ENCODE results near the gene FBXW4.

FBXW4 gene

DNA sequence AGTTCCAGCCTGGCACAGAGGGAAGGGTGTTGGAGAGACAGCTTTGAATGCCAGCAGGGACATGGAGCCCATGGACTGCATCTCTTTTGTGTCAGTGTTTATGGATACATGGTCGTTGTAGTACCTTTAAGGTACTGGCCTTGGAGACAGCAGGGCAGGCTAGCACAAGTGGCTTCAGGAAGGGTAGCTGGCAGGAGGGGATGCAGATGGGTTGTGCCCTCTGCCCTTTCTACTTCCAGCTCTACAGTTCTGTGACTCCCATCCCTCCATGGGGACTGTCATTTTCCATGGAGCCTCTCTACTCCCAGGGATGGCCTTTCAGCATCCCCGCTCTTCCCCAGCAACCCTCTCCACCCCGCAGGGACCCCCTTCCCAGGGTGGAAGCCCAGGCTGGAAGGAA, 132.0 kb downstream of the FBXW4 start:
- Histone ChIP-seq H3K9me3 (ENCODE audit: control insufficient read depth, low read length) (no peaks in the 10 kb centered on the region), H3K4me1 (ENCODE audit: control insufficient read depth, insufficient read depth, low read length, poor library complexity, severe bottlenecking) (peaks cover 9% of the 10 kb centered on the region), H3K36me3 (ENCODE audit: control insufficient read depth, insufficient read depth, low read length) (no peaks in the 10 kb centered on the region), H3K4me3 (ENCODE audit: insufficient read depth, low read depth, low read length, poor library complexity, severe bottlenecking) (no peak overlapping the region), H3K27ac (ENCODE audit: insufficient read depth, low read length, poor library complexity, severe bottlenecking) (no peak overlapping the region), H3K27me3 (replicated peaks; ENCODE audit: control insufficient read depth, insufficient read depth, low read length, poor library complexity, severe bottlenecking) (peaks cover 23% of the 10 kb centered on the region)
- no peak for DNase-seq

DNA sequence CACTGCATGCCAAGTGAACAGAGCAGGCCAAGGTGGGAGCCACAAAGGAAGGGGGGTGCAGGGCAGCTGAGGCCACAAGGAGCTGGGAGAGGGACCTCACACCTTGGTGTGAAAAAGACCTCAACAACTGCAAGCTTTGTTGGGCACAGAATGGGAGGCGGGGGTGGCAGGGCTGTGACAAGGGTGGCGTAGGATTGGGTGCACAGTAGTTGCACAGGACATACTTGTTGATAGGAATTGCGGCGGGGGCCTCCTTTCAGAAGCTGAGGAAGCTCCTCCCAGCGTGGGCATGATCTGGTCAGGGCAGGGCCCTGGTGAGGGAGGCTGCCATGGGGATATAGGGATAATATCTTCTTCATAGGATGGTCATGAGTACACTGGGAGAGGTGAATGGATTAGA, 132.7 kb downstream of the FBXW4 start:
- H3K27me3 ChIP-seq (replicated peaks; ENCODE audit: control insufficient read depth, insufficient read depth, low read length, poor library complexity, severe bottlenecking), result peaks cover 15% of the 10 kb centered on the region
- no peak overlapping the region for H3K27ac ChIP-seq (ENCODE audit: insufficient read depth, low read length, poor library complexity, severe bottlenecking)
- DNase-seq, result no peak
- no peak overlapping the region for H3K4me3 ChIP-seq (ENCODE audit: insufficient read depth, low read depth, low read length, poor library complexity, severe bottlenecking)
- H3K4me1 ChIP-seq (ENCODE audit: control insufficient read depth, insufficient read depth, low read length, poor library complexity, severe bottlenecking), result peaks cover 15% of the 10 kb centered on the region
- no peaks in the 10 kb centered on the region for H3K9me3 ChIP-seq (ENCODE audit: control insufficient read depth, low read length)
- no peaks in the 10 kb centered on the region for H3K36me3 ChIP-seq (ENCODE audit: control insufficient read depth, insufficient read depth, low read length)

DNA sequence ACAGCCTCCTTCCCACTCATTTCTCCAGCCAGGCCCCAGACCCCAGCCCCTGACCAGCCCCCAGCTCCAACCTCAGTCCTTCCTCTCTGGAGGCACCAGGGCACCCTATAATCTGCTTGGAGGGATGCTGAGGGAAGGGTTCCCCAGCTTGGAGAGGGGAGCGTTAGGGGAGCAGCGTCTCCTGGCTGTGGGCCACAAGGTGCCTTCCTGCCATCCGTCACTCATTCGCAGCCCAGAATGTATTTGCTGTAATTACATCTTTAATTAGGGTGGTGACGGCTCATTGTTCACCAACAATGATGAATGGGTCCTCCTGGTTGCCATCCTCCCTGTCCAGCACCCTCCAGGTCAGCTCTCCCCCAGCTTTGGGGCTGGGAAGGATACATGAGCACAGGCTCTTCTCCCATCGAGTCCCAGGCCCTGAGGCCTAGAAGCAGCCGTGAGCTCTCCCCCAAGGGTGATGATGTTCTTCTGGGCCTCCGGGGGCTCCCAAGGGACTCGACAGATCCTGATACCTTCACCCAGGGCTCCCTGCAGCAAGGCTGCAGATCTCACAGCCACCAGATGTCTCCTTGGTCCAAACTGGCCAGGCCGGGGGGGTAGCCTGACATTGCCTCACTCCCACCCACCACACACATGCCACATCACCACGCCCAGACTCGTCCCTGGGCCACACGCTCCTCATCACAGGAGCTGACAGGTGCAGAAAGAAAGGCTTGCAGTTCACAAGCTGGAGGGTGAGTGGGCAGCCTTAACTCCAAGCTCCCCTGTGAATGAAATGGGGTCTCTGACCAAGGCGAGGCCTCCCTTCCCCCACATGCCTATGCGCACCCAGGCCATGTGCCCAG, 133.7 kb downstream of the FBXW4 start:
- H3K27me3 ChIP-seq (replicated peaks; ENCODE audit: control insufficient read depth, insufficient read depth, low read length, poor library complexity, severe bottlenecking), result peaks cover 8% of the 10 kb centered on the region
- no peaks in the 10 kb centered on the region for H3K36me3 ChIP-seq (ENCODE audit: control insufficient read depth, insufficient read depth, low read length)
- H3K4me1 ChIP-seq (ENCODE audit: control insufficient read depth, insufficient read depth, low read length, poor library complexity, severe bottlenecking), result peaks cover 10% of the 10 kb centered on the region
- H3K4me3 ChIP-seq (ENCODE audit: insufficient read depth, low read depth, low read length, poor library complexity, severe bottlenecking), result no peak overlapping the region
- H3K27ac ChIP-seq (ENCODE audit: insufficient read depth, low read length, poor library complexity, severe bottlenecking), result no peak overlapping the region
- H3K9me3 ChIP-seq (ENCODE audit: control insufficient read depth, low read length), result no peaks in the 10 kb centered on the region
- no peak for DNase-seq
